Measurements from ENCODE around the gene MSL1.
"Not testable (repeated sequence)": the region's sequence is repeated elsewhere in the genome, so short reads cannot be mapped to it uniquely, and the experiment has no call there.

MSL1 gene

DNA sequence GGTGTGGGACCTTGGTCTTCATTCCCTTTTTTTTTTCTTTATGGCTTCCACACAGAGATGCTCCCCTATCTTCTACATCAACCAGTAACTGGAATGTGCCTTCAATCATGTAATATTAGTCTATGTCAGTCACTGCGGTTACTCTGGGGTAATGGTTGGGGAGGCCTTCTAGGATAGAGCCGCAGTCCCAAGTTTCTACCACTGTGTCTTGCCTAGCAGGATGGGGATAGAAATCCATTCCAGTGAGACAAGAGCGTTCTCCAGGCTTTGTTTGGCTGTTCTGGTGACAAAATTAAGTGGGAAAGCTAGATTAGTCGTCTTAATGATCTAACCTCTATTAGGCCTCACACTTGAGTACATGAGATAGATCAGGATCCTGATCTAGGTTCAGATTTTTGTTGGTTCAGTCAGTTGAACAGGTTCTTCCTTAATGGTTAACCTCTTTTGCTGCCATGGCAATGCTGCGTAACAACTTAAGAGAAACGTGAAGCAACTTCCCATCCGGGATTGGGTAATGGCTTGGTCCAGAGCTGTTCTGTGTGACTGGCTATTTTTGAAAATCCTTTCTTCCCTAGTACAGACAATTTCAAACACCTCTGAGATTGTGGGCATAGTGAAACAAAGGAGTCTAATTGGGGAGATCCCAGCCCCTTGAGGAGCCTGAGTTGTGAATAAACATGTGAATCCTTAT lies 8.7 kb downstream of the MSL1 start:
- DNase-seq, result no peak

- no peak for DNase-seq
These were observed 12.4 kb downstream of the MSL1 start for GRCh38 chr17:40134184-40134583.

DNA sequence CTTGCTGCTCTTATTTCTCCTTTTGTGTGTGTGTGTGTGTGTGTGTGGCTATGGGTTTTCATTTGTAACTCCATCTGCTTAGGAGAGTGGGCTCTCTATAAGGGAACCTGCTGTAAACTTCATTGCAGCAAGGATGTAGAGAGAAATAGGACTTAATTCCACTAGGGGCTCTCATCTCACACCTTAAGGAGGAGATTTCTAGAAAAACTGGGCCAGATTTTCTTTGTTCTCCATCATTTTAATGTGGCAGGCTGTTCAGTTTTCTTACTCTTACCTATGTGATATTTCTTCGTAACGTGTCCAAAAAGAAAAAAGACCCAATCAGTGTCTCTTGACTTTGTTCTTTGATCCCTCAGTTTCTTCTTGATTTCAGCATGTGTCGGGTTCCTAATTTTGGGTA lies 14.0 kb downstream of the MSL1 start:
- DNase-seq, result no peak

DNA sequence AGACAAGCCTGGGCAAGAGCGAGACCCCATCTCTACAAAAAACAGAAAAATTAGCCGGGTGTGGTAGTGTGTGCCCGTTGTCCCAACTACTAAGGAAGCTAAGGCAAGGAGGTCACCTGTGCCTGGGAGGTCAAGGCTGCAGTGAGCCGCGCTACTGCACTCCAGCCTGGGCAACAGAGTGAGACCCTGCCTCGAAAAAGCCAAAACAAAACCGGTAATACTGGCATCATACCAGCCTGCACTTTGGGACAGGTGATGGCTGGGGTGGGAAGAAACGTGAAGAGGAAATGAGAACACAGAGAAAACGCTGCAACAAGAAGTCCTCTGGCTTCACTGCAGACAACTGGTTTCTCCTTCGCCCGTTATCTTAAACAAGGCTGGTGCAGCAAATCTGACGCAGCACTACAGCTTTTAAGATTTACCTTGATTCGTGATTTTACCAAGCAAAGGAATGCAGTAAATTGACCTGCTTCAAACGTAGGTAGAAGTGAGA lies 17.8 kb downstream of the MSL1 start:
- no peak for DNase-seq

DNA sequence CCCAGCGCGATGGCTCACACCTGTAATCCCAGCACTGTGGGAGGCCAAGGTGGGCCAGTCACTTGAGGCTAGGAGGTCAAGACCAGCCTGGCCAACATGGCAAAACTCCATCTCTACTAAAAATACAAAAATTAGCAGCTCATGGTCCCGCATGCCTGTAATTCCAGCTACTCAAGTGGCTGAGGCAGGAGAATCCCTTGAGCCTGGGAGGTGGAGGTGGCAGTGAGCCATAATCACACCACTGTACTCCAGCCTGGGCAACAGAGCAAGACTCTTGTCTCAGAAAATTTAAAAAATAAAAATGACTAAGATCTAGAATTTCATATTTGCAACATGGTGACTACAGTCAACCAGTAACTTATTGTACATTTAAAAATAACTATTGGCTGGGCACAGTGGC lies 21.4 kb downstream of the MSL1 start:
- not testable (repeated sequence) for DNase-seq

GRCh38 chr17:40145476-40145875 lies 23.7 kb downstream of the MSL1 start:
- DNase-seq, result no peak

- no peak for DNase-seq
These were observed 26.8 kb downstream of the MSL1 start for GRCh38 chr17:40148527-40148926.

- no peak for DNase-seq
These were observed 28.5 kb downstream of the MSL1 start for GRCh38 chr17:40150276-40150675.

- DNase-seq, result no peak
These were observed 29.7 kb downstream of the MSL1 start for GRCh38 chr17:40151414-40151963.

DNA sequence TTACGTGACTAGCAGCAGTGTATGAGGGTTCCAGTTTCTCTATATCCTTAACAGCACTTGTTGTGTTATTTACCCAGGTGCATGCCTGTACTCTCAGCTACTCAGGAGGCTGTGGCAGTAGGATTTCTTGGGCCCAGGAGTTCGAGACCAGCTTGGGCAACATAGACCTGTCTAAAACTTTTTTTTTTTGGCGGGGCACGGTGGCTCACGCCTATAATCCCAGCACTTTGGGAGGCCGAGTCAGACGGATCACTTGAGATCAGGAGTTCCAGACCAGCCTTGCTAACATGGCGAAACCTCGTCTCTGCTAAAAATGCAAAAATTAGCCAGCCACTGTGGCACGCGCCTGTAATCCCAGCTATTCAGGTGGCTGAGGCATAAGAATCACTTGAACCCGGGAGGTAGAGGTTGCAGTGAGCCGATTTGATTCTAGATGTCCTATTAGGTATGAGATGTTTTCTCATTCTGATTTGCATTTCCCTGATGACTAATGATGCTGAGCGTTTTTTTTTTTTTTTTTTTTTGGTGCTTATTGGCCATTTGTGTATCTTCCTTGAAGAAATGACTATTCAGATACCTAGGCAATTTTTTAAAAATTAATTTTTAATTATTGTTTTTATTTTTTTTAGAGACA lies 31.9 kb downstream of the MSL1 start:
- DNase-seq, result no peak

GRCh38 chr17:40157973-40158372 lies 36.2 kb downstream of the MSL1 start:
- no peak for DNase-seq

DNA sequence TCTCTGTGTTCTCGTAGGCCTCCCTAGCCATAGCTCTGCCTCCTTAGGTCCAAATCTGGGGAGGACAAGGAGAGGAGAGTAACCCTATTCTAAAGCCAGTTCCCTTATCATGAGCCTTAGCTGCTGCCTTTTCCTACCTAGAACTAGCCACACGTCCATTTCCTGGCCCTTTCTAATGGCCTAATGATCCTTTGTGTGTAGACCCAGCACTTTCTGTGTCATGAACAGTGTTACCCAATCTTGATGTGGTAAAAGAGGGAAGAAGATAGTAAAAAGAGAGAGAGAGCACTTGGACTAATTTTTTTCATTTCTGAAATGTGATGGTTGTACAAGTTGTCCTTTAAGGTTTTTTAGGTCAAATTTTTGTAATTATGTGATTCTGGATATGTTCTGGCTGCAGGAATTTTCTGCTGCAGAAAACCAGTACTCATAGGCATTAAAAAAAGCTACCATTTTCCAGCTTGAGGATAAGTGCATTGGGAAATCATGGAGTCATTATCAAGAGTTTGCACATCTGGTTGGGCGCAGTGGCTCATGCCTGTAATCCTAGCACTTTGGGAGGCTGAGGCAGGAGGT lies 36.8 kb downstream of the MSL1 start:
- no peak for DNase-seq

DNA sequence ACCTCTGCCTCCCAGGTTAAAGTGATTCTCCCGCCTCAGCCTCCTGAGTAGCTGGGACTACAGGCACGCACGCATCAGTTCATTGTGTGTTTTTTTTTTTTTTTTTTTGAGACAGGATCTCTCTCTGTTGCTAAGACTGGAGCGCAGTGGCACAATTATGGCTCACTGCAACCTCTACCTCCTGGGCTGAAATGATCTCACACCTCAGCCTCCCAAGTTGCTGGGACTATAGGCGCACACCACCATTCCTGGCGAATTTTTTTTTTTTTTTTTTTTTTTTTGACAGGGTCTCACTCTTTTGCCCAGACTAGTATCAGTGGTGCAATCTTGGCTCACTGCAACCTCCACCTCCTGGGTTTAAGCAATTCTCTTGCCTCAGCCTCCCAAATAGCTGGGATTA lies 37.7 kb downstream of the MSL1 start:
- DNase-seq, result no peak

- no peak for DNase-seq
These were observed 46.0 kb downstream of the MSL1 start for GRCh38 chr17:40167685-40168261.

DNA sequence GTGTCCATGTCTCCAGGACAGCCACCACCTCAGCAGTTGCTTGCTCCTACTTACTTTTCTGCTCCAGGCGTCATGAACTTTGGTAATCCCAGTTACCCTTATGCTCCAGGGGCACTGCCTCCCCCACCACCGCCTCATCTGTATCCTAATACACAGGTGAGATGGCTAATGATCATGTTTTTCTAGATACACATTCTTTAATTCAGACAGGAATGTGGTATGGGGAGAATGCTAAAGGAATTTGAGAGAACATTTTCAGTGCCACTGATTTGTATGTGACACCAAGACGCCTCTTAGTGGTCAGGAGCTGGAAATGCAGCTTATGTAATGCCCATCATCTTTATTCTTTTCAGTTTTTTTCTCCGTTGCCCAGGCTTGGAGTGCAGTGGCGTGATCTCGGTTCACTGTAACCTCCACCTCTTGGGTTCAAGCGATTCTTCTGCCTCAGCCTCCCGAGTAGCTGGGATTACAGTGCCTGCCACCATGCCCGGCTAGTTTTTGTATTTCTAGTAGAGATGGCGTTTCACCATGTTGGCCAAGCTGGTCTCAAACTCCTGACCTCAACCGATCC lies 46.6 kb downstream of the MSL1 start:
- DNase-seq, result peak; percentile 7 to 51

GRCh38 chr17:40170325-40170724 lies 48.6 kb downstream of the MSL1 start:
- DNase-seq, result no peak

DNA sequence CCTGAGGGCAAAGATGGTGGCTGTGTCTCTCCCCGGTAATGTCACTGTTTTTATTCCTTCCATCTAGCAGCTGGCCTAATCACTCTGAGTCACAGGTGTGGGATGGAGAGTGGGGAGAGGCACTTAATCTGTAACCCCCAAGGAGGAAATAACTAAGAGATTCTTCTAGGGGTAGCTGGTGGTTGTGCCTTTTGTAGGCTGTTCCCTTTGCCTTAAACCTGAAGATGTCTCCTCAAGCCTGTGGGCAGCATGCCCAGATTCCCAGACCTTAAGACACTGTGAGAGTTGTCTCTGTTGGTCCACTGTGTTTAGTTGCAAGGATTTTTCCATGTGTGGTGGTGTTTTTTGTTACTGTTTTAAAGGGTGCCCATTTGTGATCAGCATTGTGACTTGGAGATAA lies 50.0 kb downstream of the MSL1 start:
- DNase-seq, result no peak

DNA sequence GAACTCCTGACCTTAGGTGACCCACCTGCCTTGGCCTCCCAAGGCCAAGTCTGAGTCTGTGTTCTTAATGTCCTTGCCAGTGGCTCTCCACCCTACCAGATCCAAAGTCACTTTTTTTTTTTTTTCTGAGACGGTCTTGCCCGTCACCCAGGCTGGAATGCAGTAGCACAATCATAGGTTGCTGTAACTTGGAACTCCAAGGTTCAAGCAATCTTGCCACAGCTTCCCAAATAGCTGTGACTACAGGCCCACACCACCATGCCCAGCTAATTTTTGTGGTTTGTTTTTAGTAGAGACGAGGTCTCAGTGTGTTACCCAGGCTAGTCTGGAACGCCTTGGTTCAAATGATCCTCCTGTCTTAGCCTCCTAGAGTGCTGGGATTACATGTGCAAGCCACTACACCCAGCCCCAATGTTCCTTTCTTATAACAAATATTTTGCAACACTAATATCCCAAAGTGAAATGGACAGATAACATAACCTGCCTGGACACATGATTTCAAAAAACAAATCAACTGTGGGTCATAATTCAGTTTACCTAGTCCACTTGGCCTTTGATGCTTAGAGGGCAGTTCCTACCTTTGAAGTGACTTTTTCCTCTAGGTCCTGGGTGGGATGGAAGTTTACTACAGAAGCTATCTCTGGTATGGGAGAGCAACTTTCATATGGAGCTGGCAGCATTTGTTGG lies 51.5 kb downstream of the MSL1 start:
- no peak for DNase-seq

DNA sequence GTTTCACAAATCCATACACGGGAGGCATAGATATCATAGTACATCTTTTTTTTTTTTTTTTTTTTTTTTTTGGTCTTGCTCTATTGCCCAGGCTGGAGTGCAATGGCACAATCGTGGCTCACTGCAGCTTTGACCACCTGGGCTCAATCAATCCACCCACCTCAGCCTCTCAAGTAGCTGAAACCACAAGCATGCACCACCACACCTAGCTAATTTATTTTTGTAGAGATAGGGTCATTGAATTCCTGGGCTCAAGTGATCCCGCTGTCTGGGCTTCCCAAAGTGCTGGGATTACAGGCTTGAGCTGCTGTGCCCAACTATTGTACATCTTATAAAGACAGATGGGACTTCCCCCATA lies 52.0 kb downstream of the MSL1 start:
- DNase-seq, result no peak

DNA sequence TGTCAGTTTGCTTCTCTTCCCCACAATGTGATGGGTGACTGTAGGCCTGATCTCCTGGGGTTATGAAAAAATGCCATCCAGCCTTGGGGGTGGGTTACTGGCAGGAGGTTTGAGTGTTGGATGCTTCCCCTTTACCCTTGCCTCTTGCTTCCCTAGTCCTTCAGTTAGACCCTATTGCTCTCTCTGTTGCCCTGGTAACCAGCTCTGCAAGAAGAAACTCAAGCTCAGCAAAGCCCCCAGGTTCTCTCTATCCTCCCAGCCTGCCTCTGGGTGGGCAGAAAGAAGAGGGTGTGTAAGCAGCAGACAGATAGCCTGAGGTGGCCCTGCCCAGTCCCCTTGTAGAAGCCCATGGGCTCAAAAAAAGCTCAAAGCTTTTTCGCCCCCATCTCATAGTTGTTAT lies 52.7 kb downstream of the MSL1 start:
- DNase-seq, result no peak

DNA sequence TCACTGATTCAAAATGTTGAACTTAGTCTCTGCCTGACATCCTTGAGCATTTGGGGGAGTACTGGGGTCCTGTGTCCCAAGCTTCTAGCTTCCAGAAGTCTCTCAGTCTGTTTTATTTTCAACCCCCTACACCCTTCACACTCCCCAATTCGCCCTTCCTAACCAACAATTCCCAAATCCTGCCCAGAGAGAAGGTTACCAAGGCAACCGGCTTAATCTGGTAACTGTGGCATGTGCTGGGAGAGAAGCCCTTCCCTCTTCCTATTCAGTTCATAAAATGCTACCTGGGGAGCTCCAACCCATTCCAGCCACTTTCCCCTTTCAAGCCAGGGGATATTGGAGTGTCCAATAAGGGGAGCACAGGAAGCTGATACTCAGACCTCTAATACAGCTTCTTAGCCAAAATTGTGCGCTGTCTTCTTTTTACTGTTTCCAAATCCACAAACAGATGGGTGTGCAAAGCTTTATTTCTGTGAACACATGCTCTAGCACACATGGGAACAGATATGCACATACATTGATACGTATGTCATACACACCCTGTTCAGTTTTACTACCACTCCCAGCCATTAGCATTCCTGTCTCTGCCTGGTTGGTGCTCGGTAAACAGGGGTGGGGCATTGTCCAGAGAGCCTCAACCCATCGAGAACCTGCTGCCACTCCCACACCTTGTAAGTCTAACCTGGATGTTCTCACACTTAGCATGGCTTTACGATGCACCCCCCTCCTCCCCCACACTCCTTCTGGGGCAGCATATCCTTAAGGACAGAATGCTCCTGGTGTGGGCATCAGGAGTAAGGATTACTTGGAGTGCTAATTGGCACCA lies 54.4 kb downstream of the MSL1 start:
- DNase-seq, result peak in 1 of 2 experiments; percentile 25

- DNase-seq, result no peak
These were observed 55.0 kb downstream of the MSL1 start for GRCh38 chr17:40176754-40177110.

Data from NCI-H524 (cell line).